HG02938 (cell line): Measurements from ENCODE around the gene TENM4.
A peak's percentile ranks its signal among the peaks of the same experiment; 100 is the strongest.

Source experiments
- ATAC-seq: cut with Tn5 transposase; IDR thresholded peaks from one replicate; pipeline ENCODE4 v1.9.1; 2021; ENCODE audit warnings: mild to moderate bottlenecking, moderate library complexity; ENCODE audit not compliant: unreplicated experiment

Gene TENM4

GRCh38 chr11:79440571-79441460 is at the start of gene TENM4:
Gene TENM4 (minus strand): TSS chr11:79441030. CDS start chr11:79069944, 371,086 bp downstream.
- ATAC-seq: peak; percentile 36

DNA sequence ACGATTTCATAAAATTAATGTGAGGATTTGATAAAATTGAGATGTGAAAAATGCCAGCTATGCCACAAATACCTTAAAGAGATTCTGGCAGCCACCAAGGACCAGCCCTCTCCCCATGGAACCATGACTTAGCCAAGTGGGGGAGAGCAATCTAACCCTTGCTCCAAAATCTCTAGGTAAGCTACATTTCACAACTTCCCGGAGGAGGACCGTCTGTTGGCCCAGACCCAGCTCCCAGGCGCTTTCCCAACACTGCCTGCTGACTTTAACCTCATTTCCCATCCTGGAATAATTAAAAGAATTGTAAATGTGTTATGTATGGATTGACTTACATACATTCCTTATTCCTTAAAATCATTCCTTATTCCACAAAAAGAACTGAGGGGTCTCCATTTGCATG is 47.5 kb upstream of the TENM4 start:
- no peak for ATAC-seq

DNA sequence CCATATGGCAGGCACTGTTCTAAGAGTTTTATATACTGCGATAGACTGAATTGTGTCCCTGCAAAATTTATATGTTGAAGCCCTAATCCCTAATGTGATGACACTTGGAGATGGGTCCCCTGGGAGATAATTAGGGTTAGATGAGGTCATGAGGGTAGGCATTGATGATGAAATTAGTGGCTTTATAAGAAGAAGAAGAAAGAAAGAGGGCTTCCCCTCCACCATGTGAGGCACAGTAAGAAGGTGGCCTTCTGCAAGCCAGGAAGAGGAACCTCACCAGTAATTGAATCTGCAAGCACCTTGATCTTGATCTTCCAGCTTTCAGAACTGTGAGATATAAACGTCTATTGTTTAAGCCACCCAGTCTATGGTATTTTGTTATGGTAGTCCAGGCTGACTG is 46.6 kb upstream of the TENM4 start:
- ATAC-seq: no peak

- no peak for ATAC-seq
Observed at GRCh38 chr11:79486242-79486984, 45.6 kb upstream of the TENM4 start.

DNA sequence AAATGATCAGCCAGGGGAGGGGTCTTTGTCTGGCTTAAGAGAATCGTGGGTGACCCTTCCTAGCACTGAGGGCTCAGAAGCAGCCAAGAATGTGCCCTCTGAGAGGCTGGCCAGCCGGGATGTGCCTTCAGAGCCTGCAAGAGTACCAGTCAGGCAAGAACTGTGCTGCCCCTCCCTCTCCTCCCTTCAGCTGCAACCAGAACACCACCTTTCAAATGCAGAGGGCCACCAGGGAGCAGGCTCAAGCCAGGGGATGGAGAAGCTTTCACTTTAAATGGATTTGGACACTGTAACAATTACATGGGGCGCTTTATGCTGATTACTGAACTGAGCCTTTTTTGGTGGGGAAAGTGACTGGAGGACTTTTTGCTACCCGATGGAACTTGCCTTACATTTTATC is 44.9 kb upstream of the TENM4 start:
- ATAC-seq: no peak

DNA sequence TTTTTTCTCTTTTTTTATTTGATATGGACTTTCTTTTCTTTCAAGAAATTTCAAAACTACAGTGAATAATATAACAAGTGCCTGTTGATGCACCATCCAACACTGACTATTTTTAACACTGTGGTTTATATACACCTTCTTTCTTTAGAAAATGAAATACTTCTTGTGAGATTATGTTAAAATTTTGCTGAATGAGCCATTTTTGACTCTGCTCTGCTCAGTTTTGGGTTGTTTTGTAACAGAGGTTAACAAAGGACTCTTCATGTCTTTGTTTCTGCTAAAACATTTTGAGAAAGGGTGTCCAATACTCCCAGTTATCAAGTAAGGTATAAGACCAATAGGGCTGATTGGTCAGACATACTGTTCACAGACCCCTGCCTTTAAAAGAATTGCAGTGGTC is 44.0 kb upstream of the TENM4 start:
- no peak for ATAC-seq

- peak; percentile 78 for ATAC-seq
Observed at GRCh38 chr11:79482800-79483199, 42.0 kb upstream of the TENM4 start.

DNA sequence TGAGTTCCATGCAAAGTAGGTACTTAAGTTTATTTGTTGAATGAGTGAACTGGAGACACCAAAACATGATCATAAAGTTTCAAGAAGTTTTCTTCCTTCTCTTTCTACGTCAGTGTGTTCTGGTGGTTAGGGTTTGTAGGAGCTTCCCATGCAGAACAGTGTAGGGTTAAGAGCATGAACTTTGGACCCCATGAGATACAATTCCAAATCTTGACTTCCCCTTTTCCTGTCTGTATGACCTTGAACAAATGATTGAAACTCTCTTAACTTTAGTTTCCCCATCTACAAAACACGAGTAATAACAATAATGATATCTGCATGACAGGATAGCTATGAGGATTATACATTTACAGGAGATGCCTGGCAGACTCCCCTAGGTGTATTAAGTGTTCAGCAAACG is 41.0 kb upstream of the TENM4 start:
- ATAC-seq: peak; percentile 50

DNA sequence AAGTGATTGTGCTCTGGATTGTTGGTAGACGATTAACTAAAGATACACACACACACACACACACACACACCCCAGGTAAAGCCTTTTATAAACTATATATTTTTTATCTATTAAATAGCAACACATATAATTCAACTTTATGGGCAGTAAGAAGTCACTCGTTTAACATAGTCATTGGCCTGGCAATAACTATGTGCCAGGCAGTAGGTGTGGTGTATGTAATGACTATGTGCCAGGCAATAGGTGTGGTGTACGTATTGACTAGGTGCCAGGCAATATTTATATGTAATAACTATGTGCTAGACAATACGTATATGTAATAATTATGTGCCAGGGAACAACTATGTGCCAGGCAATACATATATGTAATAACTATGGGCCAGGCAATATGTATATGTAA is 40.0 kb upstream of the TENM4 start:
- no peak for ATAC-seq

DNA sequence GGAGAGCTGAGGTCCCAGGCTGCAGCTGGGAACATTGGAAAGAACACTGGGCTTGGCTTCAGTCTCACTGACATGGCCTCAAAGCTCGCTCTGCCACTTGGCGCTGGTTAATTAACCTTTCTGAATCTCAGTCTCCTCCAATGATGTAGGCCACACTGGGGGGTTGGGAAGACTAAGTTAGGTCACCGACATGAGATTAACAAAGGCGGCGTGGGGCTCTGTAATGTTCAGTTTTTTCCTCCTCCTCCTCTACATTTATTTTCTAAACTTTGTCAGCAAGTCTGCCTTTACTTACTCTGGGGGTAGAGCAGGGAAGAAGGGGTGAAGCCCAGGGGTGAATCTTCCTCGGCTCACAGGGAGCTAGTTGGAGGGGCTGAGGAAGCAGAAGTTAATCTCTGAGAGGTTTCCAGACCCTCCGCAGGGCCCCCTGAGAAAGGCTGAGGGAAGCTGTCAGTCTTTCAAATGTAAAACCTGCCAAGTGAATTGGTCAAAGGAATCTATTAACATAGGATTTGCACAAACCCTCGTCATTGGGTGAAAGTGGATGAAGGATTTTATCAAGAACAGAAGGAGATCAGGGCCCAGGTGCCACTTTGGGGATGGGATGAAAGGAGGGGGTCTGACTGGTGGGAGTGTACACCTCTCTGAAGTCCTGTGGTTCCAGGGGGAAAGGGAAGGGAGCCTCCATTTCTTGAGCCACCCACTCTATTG is 32.1 kb upstream of the TENM4 start:
- no peak for ATAC-seq

- no peak for ATAC-seq
Observed at GRCh38 chr11:79471071-79471844, 30.4 kb upstream of the TENM4 start.

DNA sequence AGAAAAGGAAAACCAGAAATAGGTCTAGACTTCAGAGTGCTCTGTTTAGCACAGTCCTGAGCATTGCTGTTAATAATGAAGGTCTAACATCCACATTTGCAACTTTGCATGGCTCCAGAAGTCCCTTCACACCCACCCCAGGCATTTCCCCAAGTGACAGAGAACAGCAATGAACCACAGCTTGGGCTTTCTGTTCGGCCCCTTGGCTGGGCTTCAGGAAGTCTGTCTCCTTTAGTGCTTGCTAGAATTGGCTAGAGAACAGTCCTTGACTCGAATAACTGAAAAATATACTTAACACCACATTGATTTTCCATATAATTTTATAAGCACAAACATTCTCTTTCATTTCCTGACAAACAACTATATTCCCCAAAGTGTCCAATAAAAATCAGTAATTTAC is 29.3 kb upstream of the TENM4 start:
- ATAC-seq: no peak

GRCh38 chr11:79467761-79468160 is 26.9 kb upstream of the TENM4 start:
- no peak for ATAC-seq

DNA sequence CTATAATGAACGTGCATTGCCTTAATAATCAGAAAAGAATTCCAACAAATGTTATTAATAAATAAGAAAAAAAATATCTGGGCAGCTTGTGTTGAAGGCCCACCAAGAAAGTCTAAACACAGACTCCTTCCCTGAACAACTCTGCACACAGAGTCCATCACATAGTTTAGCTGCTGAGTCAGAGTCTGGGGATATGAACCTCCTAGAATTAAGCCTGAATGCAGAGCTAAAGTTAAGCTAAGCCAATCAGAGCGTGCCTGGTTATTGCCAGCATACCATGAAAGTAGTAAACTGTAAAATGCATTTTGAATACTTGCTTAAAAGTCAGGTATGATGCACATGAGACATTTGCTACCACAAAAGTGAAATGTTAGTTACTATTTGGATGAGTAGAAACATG is 25.6 kb upstream of the TENM4 start:
- no peak for ATAC-seq

GRCh38 chr11:79465160-79465559 is 24.3 kb upstream of the TENM4 start:
- no peak for ATAC-seq

GRCh38 chr11:79461666-79462645 is 21.1 kb upstream of the TENM4 start:
- ATAC-seq: no peak

DNA sequence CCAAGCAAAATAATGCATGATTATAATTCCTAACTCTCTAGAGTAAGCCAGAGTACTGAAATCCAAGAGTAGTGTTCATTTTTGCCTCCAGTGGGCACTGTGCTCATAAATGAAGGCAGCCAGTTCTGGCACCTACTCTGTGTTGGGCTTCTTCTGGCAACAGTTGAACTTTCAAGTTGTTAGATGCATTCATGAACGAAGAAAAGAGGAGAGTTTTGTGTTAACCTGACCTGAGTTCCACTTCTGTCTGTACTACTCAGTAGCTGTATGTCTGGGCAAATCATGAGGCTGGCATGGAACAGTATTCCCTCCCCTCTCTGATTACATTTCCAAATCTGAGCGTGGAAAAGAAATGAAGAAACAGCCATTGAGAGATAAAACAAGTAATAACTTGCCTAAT is 20.3 kb upstream of the TENM4 start:
- ATAC-seq: peak; percentile 84

GRCh38 chr11:79458709-79459108 is 17.9 kb upstream of the TENM4 start:
- no peak for ATAC-seq

GRCh38 chr11:79456501-79456900 is 15.7 kb upstream of the TENM4 start:
- ATAC-seq: no peak

DNA sequence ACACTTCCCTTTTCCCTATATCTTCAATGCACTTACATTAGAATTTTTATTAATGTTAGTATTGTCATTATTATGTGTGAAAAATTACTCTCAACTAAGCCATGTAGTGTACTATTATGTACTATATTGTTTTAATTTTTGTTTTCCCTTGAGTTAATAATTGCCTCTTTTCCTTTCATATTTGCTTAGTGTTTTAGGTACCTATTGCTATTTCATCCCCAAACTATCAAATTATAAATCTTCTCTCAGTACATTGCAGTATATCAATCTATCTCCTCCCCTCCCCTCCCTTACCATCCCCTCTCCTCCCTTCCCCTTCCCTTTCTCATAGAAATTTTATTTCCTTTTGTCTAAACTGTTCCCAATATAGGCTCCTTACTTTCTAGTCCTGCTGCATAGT is 12.8 kb upstream of the TENM4 start:
- no peak for ATAC-seq
